ENCODE data around the gene BCAS2.
A peak's percentile ranks its signal among the peaks of the same experiment; 100 is the strongest.

Gene BCAS2

DNA sequence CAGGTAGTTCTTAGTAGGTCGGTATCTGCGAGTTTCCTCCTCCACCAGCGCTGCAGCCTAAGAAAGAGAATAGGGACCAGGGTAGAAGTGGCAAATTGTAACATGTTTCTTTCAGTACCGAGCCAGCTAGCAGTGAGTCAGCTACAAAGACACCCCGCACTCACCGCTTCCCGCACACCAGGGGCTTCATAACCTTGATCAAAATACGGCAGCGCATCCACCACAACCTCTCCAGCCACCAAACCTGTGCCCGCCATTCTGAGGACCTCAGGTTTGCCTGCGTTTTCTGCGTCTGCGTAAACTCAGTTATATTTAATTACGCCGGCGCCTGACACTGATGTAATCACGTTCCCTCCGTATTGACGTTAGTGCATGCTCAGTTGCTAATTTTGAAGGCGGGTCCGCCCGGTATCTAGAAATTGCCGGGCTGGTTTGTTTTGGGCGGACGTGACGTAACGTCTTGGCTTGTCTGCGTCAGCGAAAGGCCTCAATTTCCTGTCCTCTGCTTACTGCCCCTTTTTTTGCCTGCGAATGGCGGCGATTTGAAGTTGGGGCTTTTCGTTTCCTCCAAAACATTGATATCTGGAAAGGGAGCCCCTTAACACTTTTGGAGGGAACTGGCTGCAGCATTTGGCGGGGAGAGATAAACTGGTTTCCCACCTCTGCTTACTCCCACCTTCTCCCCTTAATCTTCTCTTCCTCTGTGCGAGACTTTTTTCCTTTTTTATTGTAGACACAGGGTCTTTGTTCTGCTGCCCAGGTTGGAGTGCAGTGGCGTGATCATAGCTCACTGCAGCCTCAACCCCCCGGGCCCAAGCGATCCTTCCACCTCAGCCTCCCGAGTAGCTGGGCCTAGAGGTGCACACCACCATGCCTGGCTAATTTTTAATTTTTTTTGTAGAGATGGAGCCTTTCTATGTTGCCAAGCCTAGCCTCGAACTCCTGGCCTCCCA is at the start of gene BCAS2:
Gene BCAS2 (minus strand): TSS at position 281 of the 953 bp plus-strand sequence. CDS start 24 bp downstream, at position 257.
- H3K4me3 ChIP-seq (ENCODE audit: low read length): peak within 1 kb of the TSS; percentile 87
- DNase-seq (ENCODE audit: low read depth): peak; percentile 98
- TF ChIP-seq, protein P1, sequence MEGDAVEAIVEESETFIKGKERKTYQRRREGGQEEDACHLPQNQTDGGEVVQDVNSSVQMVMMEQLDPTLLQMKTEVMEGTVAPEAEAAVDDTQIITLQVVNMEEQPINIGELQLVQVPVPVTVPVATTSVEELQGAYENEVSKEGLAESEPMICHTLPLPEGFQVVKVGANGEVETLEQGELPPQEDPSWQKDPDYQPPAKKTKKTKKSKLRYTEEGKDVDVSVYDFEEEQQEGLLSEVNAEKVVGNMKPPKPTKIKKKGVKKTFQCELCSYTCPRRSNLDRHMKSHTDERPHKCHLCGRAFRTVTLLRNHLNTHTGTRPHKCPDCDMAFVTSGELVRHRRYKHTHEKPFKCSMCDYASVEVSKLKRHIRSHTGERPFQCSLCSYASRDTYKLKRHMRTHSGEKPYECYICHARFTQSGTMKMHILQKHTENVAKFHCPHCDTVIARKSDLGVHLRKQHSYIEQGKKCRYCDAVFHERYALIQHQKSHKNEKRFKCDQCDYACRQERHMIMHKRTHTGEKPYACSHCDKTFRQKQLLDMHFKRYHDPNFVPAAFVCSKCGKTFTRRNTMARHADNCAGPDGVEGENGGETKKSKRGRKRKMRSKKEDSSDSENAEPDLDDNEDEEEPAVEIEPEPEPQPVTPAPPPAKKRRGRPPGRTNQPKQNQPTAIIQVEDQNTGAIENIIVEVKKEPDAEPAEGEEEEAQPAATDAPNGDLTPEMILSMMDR (IDR thresholded peaks at IDR 0.05; ENCODE audit: insufficient read depth, low read depth, low read length, missing control alignments): no peak

DNA sequence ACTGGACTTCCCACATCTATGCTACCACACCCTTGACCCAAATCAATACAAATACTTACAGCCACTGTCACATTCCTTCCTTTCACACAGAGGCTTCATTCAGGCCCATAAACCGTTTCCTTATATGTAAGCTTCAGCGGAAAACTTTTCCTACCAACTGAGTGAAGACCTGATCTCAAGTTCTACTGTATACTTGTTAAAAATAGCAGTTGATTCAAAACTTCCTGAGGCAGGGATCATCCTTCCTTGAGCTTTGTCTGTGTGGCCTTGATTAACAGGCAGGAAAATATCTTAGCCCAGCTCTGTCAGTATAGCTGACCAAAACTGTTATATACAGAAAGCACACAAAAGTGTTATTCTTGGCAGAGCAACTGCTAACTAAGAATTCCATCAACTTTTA is 45.7 kb upstream of the BCAS2 start:
- no peak for DNase-seq (ENCODE audit: low read depth)
- TF ChIP-seq, protein P1 (IDR thresholded peaks at IDR 0.05; ENCODE audit: insufficient read depth, low read depth, low read length, missing control alignments): no peak

DNA sequence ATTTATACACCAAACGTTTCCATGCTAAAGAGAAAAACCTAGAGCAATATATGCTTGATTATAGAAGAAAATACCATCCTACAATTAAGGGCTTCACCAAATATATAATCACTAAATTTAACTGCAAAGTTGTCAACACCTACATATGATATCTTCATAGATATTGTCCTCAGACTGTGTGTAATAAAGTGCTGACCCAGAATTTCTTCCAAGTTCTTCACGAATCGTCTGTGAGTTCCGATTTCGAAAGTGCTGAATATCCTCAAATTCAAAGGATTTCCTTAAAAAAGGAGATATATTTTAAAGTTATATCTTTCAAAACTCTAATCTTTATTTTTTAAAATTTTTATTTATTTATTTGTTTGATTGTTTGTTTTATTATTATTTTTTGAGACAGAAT is 41.9 kb upstream of the BCAS2 start:
- H3K4me3 ChIP-seq (ENCODE audit: low read length): no peak overlapping the region
- TF ChIP-seq, protein P1 (IDR thresholded peaks at IDR 0.05; ENCODE audit: insufficient read depth, low read depth, low read length, missing control alignments): no peak
- DNase-seq (ENCODE audit: low read depth): no peak

More for the DNA sequence above, 45.7 kb upstream of the BCAS2 start:
- H3K4me3 ChIP-seq (ENCODE audit: low read length): no peak overlapping the region

DNA sequence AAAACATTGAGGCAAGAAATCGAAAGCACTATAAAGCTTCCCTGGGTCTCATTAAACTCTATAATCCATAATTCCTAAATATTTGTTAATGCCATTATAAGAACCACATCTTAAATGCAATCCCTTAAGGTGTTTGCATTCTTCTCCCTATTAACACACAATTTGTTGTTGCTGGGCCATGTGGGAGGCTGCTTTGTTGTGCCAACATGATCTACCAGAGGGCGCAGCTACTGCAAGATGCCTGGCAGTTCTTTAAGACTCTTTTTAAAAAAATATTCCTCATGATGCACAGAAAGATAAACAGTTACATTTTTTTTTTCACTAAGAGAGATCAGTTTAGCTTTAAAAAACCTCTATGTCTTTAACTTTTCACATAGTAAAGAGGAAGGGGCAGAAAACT is 39.0 kb upstream of the BCAS2 start:
- peak; percentile 47 for DNase-seq (ENCODE audit: low read depth)
- TF ChIP-seq, protein P1 (IDR thresholded peaks at IDR 0.05; ENCODE audit: insufficient read depth, low read depth, low read length, missing control alignments): peak; percentile 34
- H3K4me3 ChIP-seq (ENCODE audit: low read length): no peak overlapping the region

DNA sequence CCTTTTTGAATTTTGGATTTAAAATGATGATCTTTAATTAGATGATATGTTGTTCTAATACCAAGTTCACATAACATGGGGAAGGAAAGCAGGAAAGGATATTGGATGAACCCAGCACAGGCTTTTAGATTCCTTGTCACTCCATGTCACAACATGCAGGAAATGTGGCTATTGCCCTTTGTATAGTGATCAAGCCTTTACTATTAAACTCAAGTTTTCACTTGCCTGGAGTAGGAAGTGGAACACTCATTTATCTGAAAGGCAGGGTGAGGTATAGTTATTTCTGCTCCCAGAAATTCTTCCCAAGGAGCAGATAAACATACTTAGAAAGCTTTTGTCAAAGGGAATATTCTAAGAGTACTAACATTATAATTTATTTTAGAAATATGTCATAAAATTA is 37.2 kb upstream of the BCAS2 start:
- DNase-seq (ENCODE audit: low read depth): peak; percentile 87
- H3K4me3 ChIP-seq (ENCODE audit: low read length): no peak overlapping the region
- TF ChIP-seq, protein P1 (IDR thresholded peaks at IDR 0.05; ENCODE audit: insufficient read depth, low read depth, low read length, missing control alignments): no peak

DNA sequence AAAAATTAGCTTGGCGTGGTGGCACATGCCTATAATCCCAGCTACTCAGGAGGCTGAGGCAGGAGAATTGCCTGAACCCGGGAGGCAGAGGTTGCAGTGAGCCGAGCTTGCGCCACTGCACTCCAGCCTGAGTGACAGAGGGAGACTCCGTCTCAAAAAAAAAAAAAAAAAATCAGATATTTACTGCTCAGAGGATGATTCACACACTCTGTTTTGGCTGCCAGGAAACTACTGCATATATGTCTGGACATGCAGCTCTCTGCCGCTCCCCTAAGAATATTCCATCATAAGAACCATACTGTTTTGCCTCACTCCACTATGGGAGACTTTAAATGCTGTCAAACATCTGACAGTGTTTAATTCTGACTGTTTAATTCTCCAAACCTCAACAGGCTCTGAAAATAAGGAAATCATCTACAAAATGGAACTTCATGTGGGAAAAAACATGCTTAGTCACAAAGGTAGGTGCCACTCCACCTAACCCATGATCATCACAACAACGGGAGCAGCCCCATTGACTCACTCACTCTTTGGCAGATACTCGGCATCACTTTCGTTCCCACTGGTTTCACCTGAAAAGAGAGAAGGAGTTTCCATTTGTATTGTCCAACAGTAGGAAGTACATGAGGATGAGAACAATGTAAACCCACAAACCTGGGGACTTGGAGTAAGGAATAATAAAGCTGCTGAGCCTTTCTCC is 29.3 kb upstream of the BCAS2 start:
- TF ChIP-seq, protein P1 (IDR thresholded peaks at IDR 0.05; ENCODE audit: insufficient read depth, low read depth, low read length, missing control alignments): no peak
- peak overlapping the region; percentile 29 for H3K4me3 ChIP-seq (ENCODE audit: low read length)
- peak; percentile 98 for DNase-seq (ENCODE audit: low read depth)

Data from epithelial cell of esophagus (primary cell).